GDM1 (cell line): Measurements from ENCODE around the gene PLA2G12B.

Source experiments
- DNase-seq: peaks from one replicate; lab custom pipeline; 2025; lab: John Stamatoyannopoulos, UW

The PLA2G12B gene

DNA sequence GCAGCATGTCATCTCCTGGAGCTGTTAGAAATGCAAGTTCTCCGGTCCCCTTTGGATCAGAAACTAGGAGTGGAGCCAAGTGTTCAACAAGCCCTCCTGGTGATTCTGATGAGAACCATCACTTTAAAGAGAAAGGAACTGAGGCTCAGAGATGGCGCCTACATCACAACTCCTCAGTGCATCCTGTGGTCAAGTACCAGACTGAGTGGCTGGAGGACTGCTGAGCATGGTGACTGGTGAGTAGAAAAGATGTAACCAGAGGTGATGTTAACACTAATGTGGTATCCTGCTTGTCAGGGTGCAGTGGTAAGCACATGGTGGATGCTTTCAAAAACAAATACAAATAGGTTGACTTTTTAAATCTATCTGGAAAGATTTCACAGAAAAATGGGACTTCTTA, 64.5 kb downstream of the PLA2G12B start:
- DNase-seq: no peak

DNA sequence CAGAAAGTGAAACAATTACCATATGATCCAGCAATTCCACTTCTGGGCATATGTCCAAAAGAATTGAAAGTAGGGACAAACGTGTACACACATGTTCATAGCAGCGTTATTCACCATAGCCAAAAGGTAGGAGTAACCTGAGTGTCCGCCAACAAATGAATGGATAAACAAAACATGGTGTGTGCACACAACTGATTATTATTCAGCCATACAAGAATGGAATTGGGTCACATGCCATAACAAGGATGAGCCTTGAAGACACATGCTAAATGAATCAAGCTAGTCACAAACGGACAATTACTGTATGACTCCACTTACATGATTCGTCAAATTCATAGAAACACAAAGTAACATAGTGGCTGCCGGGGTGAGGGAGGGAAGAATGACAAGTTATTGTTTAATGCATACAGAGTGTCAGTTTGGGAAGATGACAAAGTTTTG, 65.2 kb downstream of the PLA2G12B start:
- no peak for DNase-seq

- DNase-seq: no peak
Observed at GRCh38 chr10:72888151-72888638, 66.4 kb downstream of the PLA2G12B start.

GRCh38 chr10:72887043-72887442, 67.6 kb downstream of the PLA2G12B start:
- peak; percentile 47 for DNase-seq

GRCh38 chr10:72886621-72887020, 68.0 kb downstream of the PLA2G12B start:
- DNase-seq: no peak

GRCh38 chr10:72885953-72886352, 68.7 kb downstream of the PLA2G12B start:
- DNase-seq: no peak
